Keratinocyte (primary cell): ENCODE results near the gene MAGI1. TPM values are rescaled to one million over a fixed set of nuclear protein-coding genes. Genes with fewer than 3 reads are reported as not detected.
A peak's percentile ranks its signal among the peaks of the same experiment; 100 is the strongest.

Experiments used
- DNase-seq: peaks from one replicate; pipeline ENCODE4 v3.0.0-alpha.2; 2011; ENCODE audit warnings: low read depth, missing footprints, low spot score
- FAIRE-seq: peaks from 2 replicates; lab custom pipeline; 2011; peaks lifted over from hg19 to GRCh38; lab: Jason Lieb, UNC
- H2AFZ ChIP-seq: 2 replicates; pipeline ENCODE4 v1.6.0; 2012; ENCODE audit warnings: low read length, control low read depth, inconsistent platforms; ENCODE audit not compliant: control insufficient read depth
- H3K27ac ChIP-seq: 2 replicates; pipeline ENCODE4 v1.5.1; 2011; ENCODE audit warnings: low read length; ENCODE audit not compliant: control insufficient read depth, insufficient read depth
- H3K27me3 ChIP-seq: 3 replicates; pipeline ENCODE4 v1.6.0; 2011; ENCODE audit warnings: low read length; ENCODE audit not compliant: control insufficient read depth, insufficient read depth; ENCODE audit errors: extremely low read depth
- H3K36me3 ChIP-seq, 2 experiments: 2 replicates in 1 of 2; 3 replicates in 1 of 2; pipeline ENCODE4 v1.5.1; 2011; ENCODE audit warnings: low read length in 2 of 2, mild to moderate bottlenecking in 1 of 2; ENCODE audit not compliant: control insufficient read depth in 2 of 2, insufficient read depth in 2 of 2; ENCODE audit errors: extremely low read depth in 1 of 2
- H3K4me1 ChIP-seq: 3 replicates; pipeline ENCODE4 v1.5.1; 2011; ENCODE audit warnings: low read length; ENCODE audit not compliant: control insufficient read depth, insufficient read depth; ENCODE audit errors: extremely low read depth
- H3K4me2 ChIP-seq: 3 replicates; pipeline ENCODE4 v1.6.0; 2011; ENCODE audit warnings: low read depth, low read length; ENCODE audit not compliant: control insufficient read depth, insufficient read depth; ENCODE audit errors: extremely low read depth
- H3K4me3 ChIP-seq, 3 experiments: fragments of 200-600 bp in 1 of 3; sonication (generic) in 1 of 3; 2 replicates in 2 of 3; 3 replicates in 1 of 3; pipeline ENCODE4 v1.5.1; 2011 to 2016; ENCODE audit warnings: low read length in 3 of 3, mild to moderate bottlenecking in 3 of 3, control low read depth in 2 of 3, inconsistent platforms in 1 of 3, low read depth in 1 of 3, mixed read lengths in 1 of 3, mixed run types in 1 of 3, moderate library complexity in 1 of 3; ENCODE audit not compliant: control insufficient read depth in 2 of 3, insufficient read depth in 2 of 3; ENCODE audit errors: extremely low read depth in 1 of 3
- H3K79me2 ChIP-seq: 2 replicates; pipeline ENCODE4 v1.6.0; 2012; ENCODE audit warnings: low read length; ENCODE audit not compliant: control insufficient read depth, insufficient read depth
- H3K9ac ChIP-seq: 3 replicates; pipeline ENCODE4 v1.6.0; 2011; ENCODE audit warnings: low read length; ENCODE audit not compliant: control insufficient read depth, insufficient read depth; ENCODE audit errors: extremely low read depth
- H3K9me1 ChIP-seq: 3 replicates; pipeline ENCODE4 v1.6.0; 2011; ENCODE audit warnings: low read length; ENCODE audit not compliant: control insufficient read depth, insufficient read depth; ENCODE audit errors: extremely low read depth
- H3K9me3 ChIP-seq: 2 replicates; pipeline ENCODE4 v1.5.1; 2012; ENCODE audit warnings: low read depth, low read length; ENCODE audit not compliant: control insufficient read depth
- H4K20me1 ChIP-seq: 3 replicates; pipeline ENCODE4 v1.6.0; 2011; ENCODE audit warnings: low read length; ENCODE audit not compliant: control insufficient read depth, insufficient read depth; ENCODE audit errors: extremely low read depth
- EZH2 ChIP-seq: IDR thresholded peaks from one replicate; pipeline ENCODE4 v1.6.1; 2012; ENCODE audit warnings: inconsistent platforms, mild to moderate bottlenecking, low read length, moderate library complexity
- dilution Hi-C: fragments of 300-500 bp; cut with MboI; formaldehyde crosslinking; loops from one replicate; pipeline ENCODE4 v1.7.0; 2020; ENCODE audit warnings: low sequenced_read_pairs; ENCODE audit not compliant: extremely low pct_ligation_motif_present
- polyA plus RNA-seq, 5 experiments: library from polyadenylated mRNA; depleted of rRNA in 3 of 5; stranded (reverse) in 3 of 5; stranded (forward) in 1 of 5; unstranded in 1 of 5; fragments of >200 nt; gene quantifications; 1 replicate in 1 of 5; 2 replicates in 3 of 5; 3 replicates in 1 of 5; pipeline versions ENCODE4 v1.2.1 to v1.2.3, GENCODE V29; 2011 to 2012; ENCODE audit warnings: missing spikeins in 2 of 5, low read depth in 1 of 5, low replicate concordance in 1 of 5
- TF ChIP-seq, protein P1 (sequence below), 3 experiments: IDR thresholded peaks in 1 of 3; conservative IDR thresholded peaks in 1 of 3; optimal IDR thresholded peaks in 1 of 3; 2 replicates in 2 of 3; 3 replicates in 1 of 3; pipeline versions ENCODE3 to v1.5.1; 2011; ENCODE audit warnings: low read length in 3 of 3, mild to moderate bottlenecking in 3 of 3, moderate library complexity in 2 of 3, control low read depth in 1 of 3, inconsistent platforms in 1 of 3; ENCODE audit not compliant: insufficient read depth in 2 of 3; ENCODE audit errors: extremely low read depth in 1 of 3

Gene MAGI1
- polyA plus RNA-seq, 1 donor (not counting 4 experiments of a cell fraction or from before 2014, with no cell fraction given) = 10.9 TPM

DNA sequence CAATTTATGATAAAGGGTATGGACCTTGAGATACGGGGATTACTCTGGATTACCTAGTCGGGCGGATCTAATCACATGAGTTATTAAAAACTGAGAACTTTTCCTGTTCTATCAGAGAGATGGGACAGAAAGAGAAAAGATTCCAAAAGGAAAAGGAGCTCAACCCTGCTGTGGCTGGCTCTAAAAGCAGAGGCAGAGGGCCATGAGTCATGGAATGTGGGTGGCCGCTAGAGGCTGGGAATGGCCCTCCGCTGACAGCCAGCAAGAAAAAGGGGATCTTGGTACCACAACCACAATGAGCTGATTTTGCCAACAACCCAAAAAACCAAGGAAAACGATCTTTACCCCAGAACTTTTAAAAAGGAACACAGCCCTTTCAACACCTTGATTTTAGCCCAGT, 210.0 kb downstream of the MAGI1 start:
- no peaks in the 10 kb centered on the region for H3K36me3 ChIP-seq
- H3K9me1 ChIP-seq = no peaks in the 10 kb centered on the region
- H2AFZ ChIP-seq = no peak overlapping the region
- dilution Hi-C loops = no loop called here
- H3K9me3 ChIP-seq = no peaks in the 10 kb centered on the region
- no peaks in the 10 kb centered on the region for H3K27me3 ChIP-seq
- no peak overlapping the region for H3K4me2 ChIP-seq
- DNase-seq = no peak
- no peak overlapping the region for H3K4me3 ChIP-seq
- peaks cover 6% of the 10 kb centered on the region for H3K4me1 ChIP-seq
- FAIRE-seq = no peak
- H3K27ac ChIP-seq = no peak overlapping the region
- no peaks in the 10 kb centered on the region for H3K79me2 ChIP-seq
- TF ChIP-seq, protein P1, sequence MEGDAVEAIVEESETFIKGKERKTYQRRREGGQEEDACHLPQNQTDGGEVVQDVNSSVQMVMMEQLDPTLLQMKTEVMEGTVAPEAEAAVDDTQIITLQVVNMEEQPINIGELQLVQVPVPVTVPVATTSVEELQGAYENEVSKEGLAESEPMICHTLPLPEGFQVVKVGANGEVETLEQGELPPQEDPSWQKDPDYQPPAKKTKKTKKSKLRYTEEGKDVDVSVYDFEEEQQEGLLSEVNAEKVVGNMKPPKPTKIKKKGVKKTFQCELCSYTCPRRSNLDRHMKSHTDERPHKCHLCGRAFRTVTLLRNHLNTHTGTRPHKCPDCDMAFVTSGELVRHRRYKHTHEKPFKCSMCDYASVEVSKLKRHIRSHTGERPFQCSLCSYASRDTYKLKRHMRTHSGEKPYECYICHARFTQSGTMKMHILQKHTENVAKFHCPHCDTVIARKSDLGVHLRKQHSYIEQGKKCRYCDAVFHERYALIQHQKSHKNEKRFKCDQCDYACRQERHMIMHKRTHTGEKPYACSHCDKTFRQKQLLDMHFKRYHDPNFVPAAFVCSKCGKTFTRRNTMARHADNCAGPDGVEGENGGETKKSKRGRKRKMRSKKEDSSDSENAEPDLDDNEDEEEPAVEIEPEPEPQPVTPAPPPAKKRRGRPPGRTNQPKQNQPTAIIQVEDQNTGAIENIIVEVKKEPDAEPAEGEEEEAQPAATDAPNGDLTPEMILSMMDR (optimal IDR thresholded peaks at IDR 0.05 in 1 of 3, IDR thresholded peaks at IDR 0.05 in 1 of 3, conservative IDR thresholded peaks at IDR 0.05 in 1 of 3; ENCODE audit: extremely low read depth in 1 of 3, insufficient read depth in 2 of 3, low read length in 3 of 3) = no peak
- no peak for TF ChIP-seq EZH2
- H4K20me1 ChIP-seq = no peaks in the 10 kb centered on the region
- H3K9ac ChIP-seq = no peak overlapping the region

DNA sequence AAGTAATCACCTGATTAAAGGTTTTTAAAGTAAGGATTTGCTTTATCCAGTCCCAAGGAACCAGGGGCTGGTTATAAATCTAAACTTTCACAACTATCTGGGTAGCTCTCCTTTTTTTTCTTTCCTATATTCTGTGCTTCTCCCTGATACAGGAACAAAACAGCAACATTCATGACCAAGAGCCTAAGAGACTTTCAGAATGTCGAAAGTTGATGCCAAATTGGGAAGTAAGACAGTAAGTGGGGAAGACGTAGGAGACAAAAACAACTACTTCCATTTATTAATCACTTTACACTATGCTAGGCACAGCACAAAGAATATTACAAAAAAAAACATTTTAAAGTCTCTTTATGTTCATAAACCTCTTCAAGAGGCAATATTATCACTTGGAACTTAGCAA, 211.6 kb downstream of the MAGI1 start:
- Histone ChIP-seq H3K36me3 (no peaks in the 10 kb centered on the region), H3K4me2 (no peak overlapping the region), H3K4me3 (no peak overlapping the region), H3K4me1 (no peaks in the 10 kb centered on the region), H3K9ac (no peak overlapping the region), H3K27ac (no peak overlapping the region), H3K27me3 (no peaks in the 10 kb centered on the region), H2AFZ (no peak overlapping the region), H4K20me1 (no peaks in the 10 kb centered on the region), H3K9me3 (no peaks in the 10 kb centered on the region), H3K79me2 (no peaks in the 10 kb centered on the region), H3K9me1 (no peaks in the 10 kb centered on the region)
- FAIRE-seq (peak; percentile 32), DNase-seq (no peak)
- TF ChIP-seq, protein P1 (optimal IDR thresholded peaks at IDR 0.05 in 1 of 3, IDR thresholded peaks at IDR 0.05 in 1 of 3, conservative IDR thresholded peaks at IDR 0.05 in 1 of 3; ENCODE audit: extremely low read depth in 1 of 3, insufficient read depth in 2 of 3, low read length in 3 of 3) = no peak
- no peak for TF ChIP-seq EZH2
- dilution Hi-C loops = no loop called here
